Measurements from ENCODE around the gene COLEC12. TPM values are rescaled to one million over a fixed set of nuclear protein-coding genes. Genes with fewer than 3 reads are reported as not detected.
"Not testable (repeated sequence)": the region's sequence is repeated elsewhere in the genome, so short reads cannot be mapped to it uniquely, and the experiment has no call there.

The COLEC12 gene
- total and polyA plus RNA-seq, 5 experiments from 2014 or later: 0.13 TPM; not detected in 4

DNA sequence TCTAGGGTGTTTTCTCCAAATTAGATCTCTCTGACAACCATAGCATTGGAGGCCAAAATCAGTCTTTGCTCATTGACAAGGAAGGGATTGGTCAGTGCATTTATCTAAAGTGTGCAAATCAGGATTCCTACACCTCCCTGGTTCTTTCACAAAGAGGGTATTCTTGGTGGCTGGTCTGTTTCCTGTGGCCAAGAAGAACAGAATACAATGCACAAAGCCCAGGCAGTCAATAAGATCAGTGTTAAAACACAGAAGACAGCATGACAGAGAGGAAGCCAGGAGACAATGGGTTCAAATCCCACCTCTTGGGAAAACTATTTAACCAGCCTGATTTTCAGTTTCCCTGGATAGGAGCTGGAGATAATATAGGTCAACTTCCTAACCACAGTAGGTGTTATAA lies 186.6 kb downstream of the COLEC12 start:
- POLR2A ChIA-PET: no interaction called here
- no peak for ATAC-seq
- H3K27ac Mint-ChIP-seq: no peak overlapping the region
- peaks cover 0 to 9% (median 1%) of the 10 kb centered on the region in 5 donors for H3K27me3 Mint-ChIP-seq
- DNase-seq: no peak
- H3K4me1 Mint-ChIP-seq: no peaks in the 10 kb centered on the region
- H3K36me3 Mint-ChIP-seq: no peaks in the 10 kb centered on the region
- no peaks in the 10 kb centered on the region for H3K9me3 Mint-ChIP-seq
- H3K4me3 Mint-ChIP-seq: no peak overlapping the region

DNA sequence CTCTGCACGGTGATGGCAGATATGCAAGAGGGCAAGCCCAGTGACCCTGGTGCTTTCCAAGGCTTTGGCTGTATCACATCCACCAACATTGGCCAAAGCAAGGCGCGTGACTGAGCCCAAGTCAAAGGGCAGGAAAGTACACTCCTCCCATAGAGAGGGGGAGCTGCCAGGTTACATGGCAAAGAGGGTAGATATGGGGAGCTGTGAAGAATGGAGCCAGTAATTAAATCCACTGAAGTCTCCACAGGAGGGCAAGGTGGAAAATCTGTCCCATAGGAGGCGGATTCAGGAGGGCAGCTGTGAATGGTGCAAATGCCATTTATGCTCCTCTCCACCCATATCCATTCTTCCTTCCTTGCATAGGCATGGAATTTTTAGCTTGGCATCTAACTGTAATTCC lies 188.1 kb downstream of the COLEC12 start:
- H3K27ac Mint-ChIP-seq: no peak overlapping the region
- no peaks in the 10 kb centered on the region for H3K9me3 Mint-ChIP-seq
- peaks cover 2 to 18% (median 3%) of the 10 kb centered on the region in 5 donors for H3K27me3 Mint-ChIP-seq
- POLR2A ChIA-PET: no interaction called here
- DNase-seq: no peak
- no peak for ATAC-seq
- no peaks in the 10 kb centered on the region for H3K4me1 Mint-ChIP-seq
- H3K36me3 Mint-ChIP-seq: no peaks in the 10 kb centered on the region
- H3K4me3 Mint-ChIP-seq: no peak overlapping the region

DNA sequence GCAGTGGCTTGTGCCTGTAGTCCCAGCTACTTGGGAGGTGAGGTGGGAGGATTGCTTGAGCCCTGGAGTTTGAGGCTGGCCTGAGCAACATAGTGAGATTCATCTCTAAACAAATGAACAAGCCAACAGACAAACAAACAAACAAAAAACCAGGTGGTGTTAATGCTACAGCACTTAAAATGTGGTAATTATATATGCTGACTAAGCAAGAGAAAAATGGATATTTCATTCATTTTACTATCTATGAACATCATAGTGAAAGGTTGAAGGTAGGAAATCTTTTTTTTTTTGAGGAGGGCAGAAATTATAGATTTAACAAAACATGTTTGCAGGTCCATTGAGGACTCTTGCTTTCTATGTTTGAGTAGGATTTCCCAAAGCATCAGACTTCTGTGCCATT lies 190.5 kb downstream of the COLEC12 start:
- DNase-seq: no peak
- Mint-ChIP-seq H3K4me1 (no peaks in the 10 kb centered on the region), H3K27ac (no peak overlapping the region), H3K4me3 (no peak overlapping the region), H3K36me3 (no peaks in the 10 kb centered on the region), H3K27me3 (peaks cover 4 to 37% (median 16%) of the 10 kb centered on the region in 5 donors), H3K9me3 (no peaks in the 10 kb centered on the region)
- POLR2A ChIA-PET: interaction anchor here (1.2 kb wide), 1 partner anchor 43 kb away, joined by 6 read pairs; the partner anchor contains the start of gene THOC1
- no peak for ATAC-seq

DNA sequence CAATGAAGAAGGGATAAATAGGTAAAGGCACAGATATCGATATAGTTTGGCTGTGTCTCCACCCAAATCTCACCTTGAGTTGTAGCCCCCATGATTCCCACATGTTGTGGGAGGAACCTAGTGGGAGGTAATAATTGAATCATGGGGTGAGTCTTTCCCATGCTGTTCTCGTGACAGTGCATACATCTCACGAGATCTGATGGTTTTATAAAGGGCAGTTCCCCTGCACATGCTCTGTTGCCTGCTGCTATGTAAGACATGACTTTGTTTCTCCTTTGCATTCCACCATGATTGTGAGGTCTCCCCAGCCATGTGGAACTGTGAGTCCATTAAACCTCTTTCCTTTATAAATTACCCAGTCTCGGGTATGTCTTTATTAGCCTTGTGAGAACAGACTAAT lies 192.4 kb downstream of the COLEC12 start:
- H3K4me3 Mint-ChIP-seq, H3K27ac Mint-ChIP-seq, ATAC-seq, H3K36me3 Mint-ChIP-seq, H3K4me1 Mint-ChIP-seq, H3K9me3 Mint-ChIP-seq, DNase-seq, POLR2A ChIA-PET: not testable (repeated sequence)
- peaks cover 4 to 37% (median 16%) of the 10 kb centered on the region in 5 donors for H3K27me3 Mint-ChIP-seq

GRCh38 chr18:306608-307255 lies 193.8 kb downstream of the COLEC12 start:
- Mint-ChIP-seq H3K27me3 (peaks cover 4 to 37% (median 16%) of the 10 kb centered on the region in 5 donors), H3K9me3 (peaks cover 0 to 2% (median 0%) of the 10 kb centered on the region in 9 donors), H3K36me3 (no peaks in the 10 kb centered on the region), H3K27ac (no peak overlapping the region), H3K4me3 (no peak overlapping the region), H3K4me1 (no peaks in the 10 kb centered on the region)
- POLR2A ChIA-PET: no interaction called here
- no peak for DNase-seq
- ATAC-seq: no peak

DNA sequence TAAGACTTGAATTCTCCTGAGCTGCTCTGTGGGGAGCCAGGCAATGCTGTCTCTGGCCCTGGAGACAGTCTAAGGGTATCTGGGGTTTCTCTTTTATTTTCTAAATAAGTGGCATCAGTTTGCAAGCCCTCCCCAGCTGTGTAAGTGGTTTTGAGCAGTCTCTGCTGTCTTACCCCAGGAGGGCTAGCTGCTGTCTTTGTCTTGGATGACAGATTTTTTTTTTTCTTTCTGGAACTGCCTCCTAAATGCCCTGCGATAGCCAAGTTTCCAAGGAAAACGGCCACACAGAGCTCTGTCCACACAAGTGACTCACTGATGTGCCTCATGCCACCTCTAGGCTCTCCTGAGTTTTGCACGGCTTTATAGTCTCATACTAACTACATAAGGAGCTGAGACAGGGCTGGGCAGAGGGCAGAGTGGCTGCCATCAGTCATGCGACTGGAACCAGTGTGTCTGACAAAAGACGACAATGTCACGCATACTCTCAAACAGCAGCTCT lies 195.4 kb downstream of the COLEC12 start:
- DNase-seq (no peak), ATAC-seq (no peak)
- Mint-ChIP-seq H3K36me3 (no peaks in the 10 kb centered on the region), H3K27me3 (peaks cover 4 to 28% (median 11%) of the 10 kb centered on the region in 5 donors), H3K4me1 (no peaks in the 10 kb centered on the region), H3K4me3 (no peak overlapping the region), H3K9me3 (peaks cover 0 to 3% (median 0%) of the 10 kb centered on the region in 9 donors), H3K27ac (no peak overlapping the region)
- POLR2A ChIA-PET: no interaction called here

DNA sequence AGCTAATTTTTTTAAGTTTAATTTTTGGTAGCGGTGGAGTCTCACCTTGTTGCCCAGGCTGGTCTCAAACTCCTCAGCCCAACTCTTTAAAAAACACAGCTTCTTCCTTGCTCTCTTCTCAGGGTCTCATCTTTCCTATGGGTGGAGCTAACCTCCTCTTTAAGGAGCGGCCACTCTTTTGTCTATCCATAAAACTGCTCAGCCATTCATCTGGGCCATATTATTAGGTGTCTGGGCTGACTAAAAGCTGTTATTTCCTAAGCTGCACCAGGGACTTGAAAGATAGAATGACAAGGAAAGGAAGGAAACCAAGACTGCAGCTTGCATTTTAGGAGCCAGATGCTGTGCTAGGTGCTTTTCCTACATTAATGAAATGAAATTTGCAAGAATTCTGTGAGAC lies 196.9 kb downstream of the COLEC12 start:
- Mint-ChIP-seq H3K27ac (no peak overlapping the region), H3K4me3 (no peak overlapping the region), H3K36me3 (no peaks in the 10 kb centered on the region), H3K4me1 (no peaks in the 10 kb centered on the region), H3K27me3 (peaks cover 4 to 28% (median 11%) of the 10 kb centered on the region in 5 donors), H3K9me3 (peaks cover 0 to 3% (median 0%) of the 10 kb centered on the region in 9 donors)
- ATAC-seq (no peak), DNase-seq (no peak)
- POLR2A ChIA-PET: no interaction called here

DNA sequence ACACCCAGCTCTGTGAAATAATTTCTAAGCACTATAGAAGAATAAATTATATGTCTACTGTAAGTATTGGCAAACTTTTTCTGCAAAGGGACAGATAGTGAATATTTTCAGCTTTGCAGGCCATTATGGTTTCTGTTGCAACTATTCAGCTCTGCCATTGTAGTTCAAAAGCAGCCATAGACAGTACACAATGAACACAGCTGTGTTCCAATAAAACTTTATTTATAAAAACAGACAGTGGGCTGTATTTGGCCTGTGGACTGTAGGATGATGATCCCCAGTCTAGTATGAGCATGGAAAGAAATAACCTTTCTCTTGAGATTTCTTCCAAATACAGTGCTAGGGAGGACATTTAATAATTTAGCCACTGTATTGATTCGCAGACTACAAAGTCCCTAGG lies 197.5 kb downstream of the COLEC12 start:
- Mint-ChIP-seq H3K9me3 (peaks cover 0 to 3% (median 0%) of the 10 kb centered on the region in 9 donors), H3K27ac (no peak overlapping the region), H3K36me3 (no peaks in the 10 kb centered on the region), H3K27me3 (peaks cover 4 to 25% (median 11%) of the 10 kb centered on the region in 5 donors), H3K4me3 (no peak overlapping the region), H3K4me1 (no peaks in the 10 kb centered on the region)
- POLR2A ChIA-PET: no interaction called here
- ATAC-seq: no peak
- no peak for DNase-seq

DNA sequence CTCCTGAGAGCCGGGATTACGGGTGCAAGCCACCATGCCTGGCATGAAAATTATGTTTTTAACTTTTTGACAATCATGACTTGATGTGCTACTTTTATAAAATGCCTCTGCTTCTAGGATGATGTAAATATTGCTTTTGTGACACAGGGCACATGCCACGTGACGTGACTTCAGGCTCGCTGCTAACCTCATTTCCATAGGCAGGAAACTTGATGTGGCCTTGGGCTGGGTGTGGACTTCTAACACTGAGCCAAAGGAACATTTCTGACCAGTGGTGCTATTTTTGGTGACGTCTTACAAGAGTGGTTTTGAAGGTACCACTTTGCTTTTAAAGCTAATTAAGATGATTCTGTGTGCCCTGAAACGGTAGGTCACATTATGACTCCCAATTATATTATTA lies 198.4 kb downstream of the COLEC12 start:
- Mint-ChIP-seq H3K4me1 (no peaks in the 10 kb centered on the region), H3K4me3 (no peak overlapping the region)
- POLR2A ChIA-PET: no interaction called here

GRCh38 chr18:297936-298335 lies 202.6 kb downstream of the COLEC12 start:
- H3K27ac Mint-ChIP-seq: no peak overlapping the region
- no peaks in the 10 kb centered on the region for H3K4me1 Mint-ChIP-seq
- H3K9me3 Mint-ChIP-seq: peaks cover 0 to 2% (median 0%) of the 10 kb centered on the region in 9 donors
- DNase-seq (no peak), ATAC-seq (no peak)
- H3K36me3 Mint-ChIP-seq: no peaks in the 10 kb centered on the region
- no peak overlapping the region for H3K4me3 Mint-ChIP-seq
- H3K27me3 Mint-ChIP-seq: peaks cover 0 to 7% (median 4%) of the 10 kb centered on the region in 5 donors
- POLR2A ChIA-PET: no interaction called here

More for the DNA sequence above, 198.4 kb downstream of the COLEC12 start:
- H3K27me3 Mint-ChIP-seq: peaks cover 0 to 16% (median 6%) of the 10 kb centered on the region in 5 donors
- H3K9me3 Mint-ChIP-seq: peaks cover 0 to 3% (median 0%) of the 10 kb centered on the region in 9 donors
- H3K36me3 Mint-ChIP-seq: no peaks in the 10 kb centered on the region
- ATAC-seq: no peak
- no peak overlapping the region for H3K27ac Mint-ChIP-seq
- DNase-seq: no peak

DNA sequence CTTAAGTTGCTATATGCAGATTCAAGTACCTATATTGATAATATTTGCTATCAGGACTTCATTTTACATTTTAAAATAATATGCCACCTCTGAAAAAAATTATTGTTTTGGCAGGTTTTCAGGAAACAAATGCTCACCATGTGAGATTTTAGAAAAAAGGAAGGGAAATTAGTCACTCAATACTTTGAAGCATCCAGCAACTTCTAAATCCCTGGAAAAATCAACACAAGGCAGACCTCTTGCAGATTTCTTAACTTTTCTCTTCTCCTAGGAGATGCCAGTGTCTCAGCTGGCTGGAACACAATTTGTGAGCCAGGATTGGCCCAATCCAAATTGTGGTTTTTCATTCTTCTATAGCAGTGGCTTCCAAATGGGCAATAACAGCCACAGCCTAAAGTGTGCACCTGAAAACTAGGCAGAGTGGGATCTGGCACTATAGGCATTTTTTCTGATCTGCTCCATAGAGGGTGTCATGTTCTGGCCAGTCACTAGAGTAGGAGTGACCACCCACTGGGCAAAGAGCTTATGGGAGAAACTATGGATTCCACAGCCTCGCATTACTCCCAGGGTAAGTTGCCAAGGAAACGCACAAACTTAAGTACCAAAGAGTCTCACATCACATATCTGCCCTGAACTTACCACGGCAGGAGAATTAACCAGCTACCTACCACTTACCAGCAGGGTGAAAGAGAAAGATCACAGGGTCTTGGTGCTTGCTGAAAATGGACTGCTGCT lies 204.6 kb downstream of the COLEC12 start:
- POLR2A ChIA-PET: no interaction called here
- Mint-ChIP-seq H3K27ac (no peak overlapping the region), H3K9me3 (peaks cover 0 to 2% (median 0%) of the 10 kb centered on the region in 9 donors), H3K4me1 (peaks cover 0 to 2% (median 0%) of the 10 kb centered on the region in 4 donors), H3K4me3 (no peak overlapping the region), H3K27me3 (peaks cover 5 to 17% (median 10%) of the 10 kb centered on the region in 5 donors), H3K36me3 (no peaks in the 10 kb centered on the region)
- DNase-seq (no peak), ATAC-seq (no peak)

GRCh38 chr18:294566-294965 lies 205.9 kb downstream of the COLEC12 start:
- Mint-ChIP-seq H3K27ac (no peak overlapping the region), H3K27me3 (peaks cover 8 to 26% (median 15%) of the 10 kb centered on the region in 5 donors), H3K4me1 (peaks cover 0 to 2% (median 0%) of the 10 kb centered on the region in 4 donors), H3K36me3 (no peaks in the 10 kb centered on the region), H3K4me3 (no peak overlapping the region), H3K9me3 (peaks cover 0 to 2% (median 0%) of the 10 kb centered on the region in 9 donors)
- DNase-seq: no peak
- POLR2A ChIA-PET: no interaction called here
- no peak for ATAC-seq

DNA sequence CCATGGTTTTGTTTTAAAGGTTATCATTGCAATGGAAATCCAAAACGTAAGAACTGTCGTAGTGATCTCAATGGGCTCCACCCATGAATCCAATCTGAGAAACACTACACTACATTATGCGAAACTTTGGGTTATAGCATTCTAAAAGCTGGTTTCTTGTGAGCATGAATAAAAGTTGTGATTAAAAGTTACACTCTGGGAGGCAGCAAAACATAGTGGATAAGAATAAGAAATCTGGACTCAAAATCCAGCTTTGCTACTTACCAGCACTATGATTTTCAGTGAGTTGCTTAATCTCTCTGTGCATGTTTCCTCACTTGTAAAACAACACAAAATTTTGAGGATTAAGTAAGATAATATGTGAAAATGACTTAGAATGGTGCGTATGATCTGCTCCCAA lies 207.0 kb downstream of the COLEC12 start:
- Mint-ChIP-seq H3K27me3 (peaks cover 10 to 27% (median 16%) of the 10 kb centered on the region in 5 donors), H3K27ac (no peak overlapping the region), H3K4me3 (no peak overlapping the region), H3K9me3 (peaks cover 0 to 6% (median 0%) of the 10 kb centered on the region in 9 donors), H3K4me1 (peaks cover 0 to 2% (median 0%) of the 10 kb centered on the region in 4 donors), H3K36me3 (no peaks in the 10 kb centered on the region)
- POLR2A ChIA-PET: no interaction called here
- no peak for DNase-seq
- no peak for ATAC-seq
